Gastroesophageal sphincter (tissue), 4 donors: ENCODE data around the gene GATB. TPM values are rescaled to one million over a fixed set of nuclear protein-coding genes. Genes with fewer than 3 reads are reported as not detected.

Experiments
- ATAC-seq: fragments of 150-250 bp; one replicate; pipeline ENCODE4 v1.9.1; 2016; ENCODE audit warnings: mild to moderate bottlenecking, moderate library complexity
- H3K27ac ChIP-seq, 4 donors: fragments of 200-600 bp; sonication (generic) in 3 of 4; 1 replicate in 3 of 4; 2 replicates in 1 of 4; pipeline ENCODE4 v1.5.1; 2016 to 2019
- H3K27me3 ChIP-seq: fragments of 200-600 bp; sonication (generic); one replicate; pipeline ENCODE4 v1.5.1; 2019
- H3K36me3 ChIP-seq, 2 donors: fragments of 200-600 bp; sonication (generic); one replicate each; pipeline ENCODE4 v1.5.1; 2019; ENCODE audit warnings: control low read depth in 1 of 2
- H3K4me1 ChIP-seq, 3 donors: fragments of 200-600 bp; sonication (generic); 1 replicate in 2 of 3; 2 replicates in 1 of 3; pipeline ENCODE4 v1.5.1; 2016 to 2019; ENCODE audit warnings: control low read depth in 2 of 3
- H3K4me3 ChIP-seq, 2 donors: fragments of 200-600 bp; sonication (generic); one replicate each; pipeline ENCODE4 v1.5.1; 2019; ENCODE audit warnings: mild to moderate bottlenecking in 1 of 2, moderate library complexity in 1 of 2
- H3K9me3 ChIP-seq, 3 donors: fragments of 200-600 bp; sonication (generic); one replicate each; pipeline ENCODE4 v1.5.1; 2017 to 2019; ENCODE audit warnings: control low read depth in 2 of 3
- EP300 ChIP-seq: sonication (generic); formaldehyde crosslinking; IDR thresholded peaks from one replicate; pipeline ENCODE4 v1.6.1; 2017; ENCODE audit warnings: antibody characterized with exemption, mild to moderate bottlenecking
- POLR2A ChIP-seq, 2 donors: fragments of 450-650 bp; IDR thresholded peaks; one replicate each; pipeline ENCODE4 v1.6.1; 2017; ENCODE audit warnings: antibody characterized with exemption in 2 of 2, mild to moderate bottlenecking in 2 of 2, moderate library complexity in 1 of 2
- POLR2AphosphoS5 ChIP-seq: sonication (generic); formaldehyde crosslinking; IDR thresholded peaks from one replicate; pipeline ENCODE4 v1.6.1; 2017; ENCODE audit warnings: antibody characterized with exemption
- whole genome bisulfite sequencing, 2 donors: methylation state at CpG; one replicate each; pipeline ENCODE4 v1.1.5; 2018; ENCODE audit warnings: low coverage in 1 of 2; 5-methylcytosine and 5-hydroxymethylcytosine counted together
- total RNA-seq, 4 donors: library from RNA; depleted of rRNA; stranded (reverse); fragments of >200 nt; gene quantifications; one replicate each; pipeline ENCODE4 v1.1.0, GENCODE V29; 2016
- TF ChIP-seq, protein P1 (sequence below), 4 experiments: fragments of 200-600 bp in 2 of 4; fragments of 450-650 bp in 2 of 4; sonication (generic) in 1 of 4; IDR thresholded peaks; one replicate each; pipeline ENCODE4 v1.5.1; 2017 to 2019; ENCODE audit warnings: antibody characterized with exemption in 4 of 4, mild to moderate bottlenecking in 2 of 4, moderate library complexity in 2 of 4

The GATB gene
- total RNA-seq, 4 donors from 2014 or later: 10.6 to 22.4 (median 16.6) TPM

DNA sequence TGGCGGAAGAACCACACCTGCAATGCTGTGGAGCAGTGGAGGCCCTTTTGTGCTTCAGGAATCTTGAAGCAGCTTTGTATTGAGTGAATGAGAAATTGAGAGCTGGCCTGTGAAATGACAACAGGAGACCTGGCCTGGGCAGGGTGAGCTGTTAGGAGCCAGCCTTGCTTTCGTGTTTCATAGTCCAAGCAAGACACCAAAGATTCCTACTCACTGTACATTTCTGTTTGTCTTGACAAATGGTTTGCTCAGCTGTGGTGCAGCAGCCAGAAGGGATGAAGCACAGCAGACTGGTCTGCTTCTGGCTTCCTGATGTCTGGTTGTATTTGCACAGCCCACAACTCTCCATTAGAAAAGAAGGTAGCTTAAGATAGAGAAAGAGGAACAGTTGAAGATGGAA is 96.5 kb downstream of the GATB start:
- Histone ChIP-seq H3K4me3 (no peak overlapping the region), H3K4me1 (peaks cover under 1 to 13% (median 9%) of the 10 kb centered on the region in 3 donors), H3K9me3 (no peaks in the 10 kb centered on the region), H3K36me3 (peaks cover 0 to 6% of the 10 kb centered on the region in 2 donors), H3K27ac (no peak overlapping the region), H3K27me3 (no peaks in the 10 kb centered on the region)
- no peak for ATAC-seq
- TF ChIP-seq, protein P1, sequence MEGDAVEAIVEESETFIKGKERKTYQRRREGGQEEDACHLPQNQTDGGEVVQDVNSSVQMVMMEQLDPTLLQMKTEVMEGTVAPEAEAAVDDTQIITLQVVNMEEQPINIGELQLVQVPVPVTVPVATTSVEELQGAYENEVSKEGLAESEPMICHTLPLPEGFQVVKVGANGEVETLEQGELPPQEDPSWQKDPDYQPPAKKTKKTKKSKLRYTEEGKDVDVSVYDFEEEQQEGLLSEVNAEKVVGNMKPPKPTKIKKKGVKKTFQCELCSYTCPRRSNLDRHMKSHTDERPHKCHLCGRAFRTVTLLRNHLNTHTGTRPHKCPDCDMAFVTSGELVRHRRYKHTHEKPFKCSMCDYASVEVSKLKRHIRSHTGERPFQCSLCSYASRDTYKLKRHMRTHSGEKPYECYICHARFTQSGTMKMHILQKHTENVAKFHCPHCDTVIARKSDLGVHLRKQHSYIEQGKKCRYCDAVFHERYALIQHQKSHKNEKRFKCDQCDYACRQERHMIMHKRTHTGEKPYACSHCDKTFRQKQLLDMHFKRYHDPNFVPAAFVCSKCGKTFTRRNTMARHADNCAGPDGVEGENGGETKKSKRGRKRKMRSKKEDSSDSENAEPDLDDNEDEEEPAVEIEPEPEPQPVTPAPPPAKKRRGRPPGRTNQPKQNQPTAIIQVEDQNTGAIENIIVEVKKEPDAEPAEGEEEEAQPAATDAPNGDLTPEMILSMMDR (IDR thresholded peaks at IDR 0.05): no peak
- TF ChIP-seq POLR2AphosphoS5 (no peak), POLR2A (IDR thresholded peaks at IDR 0.05) (no peak), EP300 (no peak)
- WGBS, 2 donors: 80% methylated on average over 1 of the region's 2 CpGs; no CpG with 5 or more reads in 1 of the 2 donors

DNA sequence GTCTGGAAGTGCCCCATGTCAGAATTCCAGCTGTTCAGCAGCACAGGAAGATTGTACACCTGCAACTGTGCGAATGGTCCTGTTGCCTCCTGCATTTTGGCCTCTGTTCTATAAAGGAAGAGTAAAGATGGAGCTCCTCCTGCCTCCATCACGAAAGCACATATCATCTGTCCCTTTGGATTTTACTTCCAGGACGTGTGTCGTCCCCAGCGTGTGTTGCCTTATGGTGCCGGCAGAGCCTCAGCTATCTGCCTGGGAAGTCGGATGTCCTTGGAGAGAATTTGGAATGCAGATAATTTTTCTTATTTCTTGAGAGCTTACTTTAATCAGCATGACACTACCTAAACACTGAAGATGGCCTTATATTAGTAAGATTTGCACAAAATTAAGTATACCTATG is 97.7 kb downstream of the GATB start:
- H3K9me3 ChIP-seq: no peaks in the 10 kb centered on the region
- H3K4me1 ChIP-seq: peaks cover 6 to 24% (median 16%) of the 10 kb centered on the region in 3 donors
- 84 to 96% methylated on average over 4 to 6 of the region's 7 CpGs for WGBS, 2 donors

DNA sequence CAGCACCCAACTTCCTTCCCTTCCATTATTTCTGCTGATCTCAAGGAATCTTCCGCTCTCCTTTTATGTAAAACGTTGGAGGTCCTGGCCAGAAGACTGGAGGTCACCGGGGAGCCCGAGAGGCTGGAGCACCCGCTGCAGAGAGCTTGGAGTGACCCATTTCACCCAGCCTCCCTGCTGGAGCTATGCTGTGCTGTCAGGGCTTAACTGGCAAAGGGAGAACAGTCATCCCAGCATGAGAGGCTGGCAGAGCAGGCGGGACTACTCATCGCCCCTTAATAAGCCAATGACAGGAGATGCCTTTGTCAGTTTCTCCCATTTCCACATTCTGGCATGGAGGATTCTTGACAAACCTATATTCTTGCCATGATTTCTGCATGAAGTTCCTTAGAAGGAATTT is 98.9 kb downstream of the GATB start:
- no peaks in the 10 kb centered on the region for H3K9me3 ChIP-seq
- WGBS, 2 donors: 76 to 80% methylated on average over 4 to 5 of the region's 7 CpGs
- no peak for ATAC-seq
- TF ChIP-seq POLR2A (IDR thresholded peaks at IDR 0.05) (no peak), POLR2AphosphoS5 (no peak), EP300 (no peak)
- TF ChIP-seq, protein P1 (IDR thresholded peaks at IDR 0.05): no peak
- H3K4me1 ChIP-seq: peaks cover 6 to 24% (median 16%) of the 10 kb centered on the region in 3 donors
- no peak overlapping the region for H3K27ac ChIP-seq
- H3K36me3 ChIP-seq: peaks cover 0 to 6% of the 10 kb centered on the region in 2 donors
- no peaks in the 10 kb centered on the region for H3K27me3 ChIP-seq
- H3K4me3 ChIP-seq: no peak overlapping the region

More for the DNA sequence above, 97.7 kb downstream of the GATB start:
- Histone ChIP-seq H3K27me3 (no peaks in the 10 kb centered on the region), H3K36me3 (peaks cover 0 to 6% of the 10 kb centered on the region in 2 donors), H3K4me3 (no peak overlapping the region), H3K27ac (no peak overlapping the region)
- no peak for ATAC-seq
- TF ChIP-seq POLR2AphosphoS5 (no peak), POLR2A (IDR thresholded peaks at IDR 0.05) (no peak), EP300 (no peak)
- TF ChIP-seq, protein P1 (IDR thresholded peaks at IDR 0.05): no peak

DNA sequence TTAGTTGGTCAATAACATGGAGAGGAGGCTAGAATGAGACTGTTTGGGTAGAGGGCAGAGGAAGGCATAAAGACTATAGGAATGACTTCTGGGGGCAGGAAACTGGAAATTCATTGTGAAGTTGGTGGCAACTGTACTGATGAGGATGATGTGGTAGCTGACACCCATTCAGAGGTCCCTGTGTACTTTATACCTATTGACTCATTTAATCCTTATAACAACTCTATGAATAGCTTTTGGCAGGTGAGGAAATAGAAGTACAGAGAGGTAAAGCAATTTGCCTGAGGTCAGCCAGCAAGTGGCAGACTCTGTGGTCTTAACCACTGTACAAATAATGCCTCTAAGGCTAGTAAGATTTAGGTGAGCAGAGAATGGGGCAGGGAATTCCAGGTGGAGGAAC is 100.1 kb downstream of the GATB start:
- H3K27ac ChIP-seq: peak overlapping the region in 1 of 4 donors; percentile 82
- ATAC-seq: no peak

More for the DNA sequence above, 100.1 kb downstream of the GATB start:
- TF ChIP-seq POLR2A (IDR thresholded peaks at IDR 0.05) (no peak), POLR2AphosphoS5 (no peak), EP300 (no peak)
- TF ChIP-seq, protein P1 (IDR thresholded peaks at IDR 0.05): no peak
- Histone ChIP-seq H3K4me1 (peaks cover 6 to 24% (median 16%) of the 10 kb centered on the region in 3 donors), H3K4me3 (no peak overlapping the region), H3K27me3 (no peaks in the 10 kb centered on the region), H3K9me3 (no peaks in the 10 kb centered on the region), H3K36me3 (peaks cover 0 to 6% of the 10 kb centered on the region in 2 donors)
